Activated B cell treated with CpG ODN at 0.5 μM for 24 hours (primary cell): ENCODE measurements around the gene LCNL1. TPM values are rescaled to one million over a fixed set of nuclear protein-coding genes. Genes with fewer than 3 reads are reported as not detected.
A peak's percentile ranks its signal among the peaks of the same experiment; 100 is the strongest.

Experiments used
- ATAC-seq: fragments of 200-7000 bp; cut with Tn5 transposase; one replicate; pipeline ENCODE4 v1.10.0; 2021; ENCODE audit warnings: low read depth, mild to moderate bottlenecking, moderate library complexity
- CTCF ChIA-PET: fragments of 350-600 bp; sonication (Branson Sonifier 250); formaldehyde crosslinking; loops from one replicate; lab custom pipeline; 2021; ENCODE audit warnings: antibody characterized with exemption; lab: Charles Lee
- POLR2A ChIA-PET: fragments of 350-600 bp; sonication (Branson Sonifier 250); formaldehyde crosslinking; loops from one replicate; lab custom pipeline; 2021; ENCODE audit warnings: antibody characterized with exemption; lab: Charles Lee
- DNase-seq: peaks from one replicate; pipeline ENCODE4 v3.0.0; 2022
- H3K27ac Mint-ChIP-seq: one replicate; pipeline ENCODE4 v1.8.0; 2020; ENCODE audit warnings: mixed read lengths
- H3K27me3 Mint-ChIP-seq: one replicate; pipeline ENCODE4 v1.8.0; 2021; ENCODE audit warnings: mixed read lengths
- H3K36me3 Mint-ChIP-seq: one replicate; pipeline ENCODE4 v1.8.0; 2021; ENCODE audit warnings: low read depth, mixed read lengths
- H3K4me1 Mint-ChIP-seq: one replicate; pipeline ENCODE4 v1.8.0; 2021; ENCODE audit warnings: mixed read lengths
- H3K4me3 Mint-ChIP-seq: one replicate; pipeline ENCODE4 v1.8.0; 2020; ENCODE audit warnings: mild to moderate bottlenecking, mixed read lengths
- H3K9me3 Mint-ChIP-seq: one replicate; pipeline ENCODE4 v1.8.0; 2020; ENCODE audit warnings: mixed read lengths
- intact Hi-C: fragments of 100-400 bp; cut with micrococcal nuclease; formaldehyde crosslinking; loops from one replicate; pipeline ENCODE4 v1.15.1; 2024
- total RNA-seq: library from RNA; stranded (reverse); gene quantifications from 2 replicates; pipeline ENCODE4 v1.2.3, GENCODE V29; 2022
- TF ChIP-seq, protein P1 (sequence below): fragments of 200-600 bp; IDR thresholded peaks from one replicate; pipeline ENCODE4 v1.8.0; 2022; ENCODE audit warnings: antibody characterized with exemption, mild to moderate bottlenecking

The LCNL1 gene
- total RNA-seq, 1 donor from 2014 or later = not detected

DNA sequence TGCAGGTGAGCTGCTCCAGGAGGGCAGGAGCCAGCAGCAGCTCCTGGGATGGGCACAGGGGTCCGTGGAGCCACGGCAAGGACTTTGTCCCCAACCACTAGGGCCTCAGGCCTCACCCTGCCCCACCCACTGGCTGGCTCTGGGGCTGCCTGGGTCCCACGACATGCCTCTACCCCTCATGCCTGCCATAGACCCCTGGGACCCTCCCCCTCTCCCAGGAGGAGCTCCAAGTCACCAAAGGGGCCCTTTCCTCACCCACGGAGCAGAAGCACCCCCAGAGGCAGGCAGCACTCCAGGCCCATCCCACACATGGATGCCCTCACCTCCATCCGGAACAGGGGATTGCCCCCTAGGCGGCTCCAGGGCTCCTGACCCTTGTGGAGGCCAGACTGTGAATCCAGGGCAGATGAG lies 38.8 kb downstream of the LCNL1 start:
- Mint-ChIP-seq H3K36me3 (peaks cover 4% of the 10 kb centered on the region), H3K4me1 (peaks cover 11% of the 10 kb centered on the region), H3K27ac (no peak overlapping the region), H3K27me3 (no peaks in the 10 kb centered on the region), H3K4me3 (no peak overlapping the region), H3K9me3 (no peaks in the 10 kb centered on the region)
- intact Hi-C loops = no loop called here
- DNase-seq = no peak
- no peak for ATAC-seq
- POLR2A ChIA-PET = no interaction called here
- CTCF ChIA-PET = interaction anchor here (1.0 to 1.7 kb wide), 2 partner anchors 8 to 14 kb away, joined by 3 to 4 read pairs; no protein-coding TSS in a partner anchor
- TF ChIP-seq, protein P1, sequence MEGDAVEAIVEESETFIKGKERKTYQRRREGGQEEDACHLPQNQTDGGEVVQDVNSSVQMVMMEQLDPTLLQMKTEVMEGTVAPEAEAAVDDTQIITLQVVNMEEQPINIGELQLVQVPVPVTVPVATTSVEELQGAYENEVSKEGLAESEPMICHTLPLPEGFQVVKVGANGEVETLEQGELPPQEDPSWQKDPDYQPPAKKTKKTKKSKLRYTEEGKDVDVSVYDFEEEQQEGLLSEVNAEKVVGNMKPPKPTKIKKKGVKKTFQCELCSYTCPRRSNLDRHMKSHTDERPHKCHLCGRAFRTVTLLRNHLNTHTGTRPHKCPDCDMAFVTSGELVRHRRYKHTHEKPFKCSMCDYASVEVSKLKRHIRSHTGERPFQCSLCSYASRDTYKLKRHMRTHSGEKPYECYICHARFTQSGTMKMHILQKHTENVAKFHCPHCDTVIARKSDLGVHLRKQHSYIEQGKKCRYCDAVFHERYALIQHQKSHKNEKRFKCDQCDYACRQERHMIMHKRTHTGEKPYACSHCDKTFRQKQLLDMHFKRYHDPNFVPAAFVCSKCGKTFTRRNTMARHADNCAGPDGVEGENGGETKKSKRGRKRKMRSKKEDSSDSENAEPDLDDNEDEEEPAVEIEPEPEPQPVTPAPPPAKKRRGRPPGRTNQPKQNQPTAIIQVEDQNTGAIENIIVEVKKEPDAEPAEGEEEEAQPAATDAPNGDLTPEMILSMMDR = no peak

DNA sequence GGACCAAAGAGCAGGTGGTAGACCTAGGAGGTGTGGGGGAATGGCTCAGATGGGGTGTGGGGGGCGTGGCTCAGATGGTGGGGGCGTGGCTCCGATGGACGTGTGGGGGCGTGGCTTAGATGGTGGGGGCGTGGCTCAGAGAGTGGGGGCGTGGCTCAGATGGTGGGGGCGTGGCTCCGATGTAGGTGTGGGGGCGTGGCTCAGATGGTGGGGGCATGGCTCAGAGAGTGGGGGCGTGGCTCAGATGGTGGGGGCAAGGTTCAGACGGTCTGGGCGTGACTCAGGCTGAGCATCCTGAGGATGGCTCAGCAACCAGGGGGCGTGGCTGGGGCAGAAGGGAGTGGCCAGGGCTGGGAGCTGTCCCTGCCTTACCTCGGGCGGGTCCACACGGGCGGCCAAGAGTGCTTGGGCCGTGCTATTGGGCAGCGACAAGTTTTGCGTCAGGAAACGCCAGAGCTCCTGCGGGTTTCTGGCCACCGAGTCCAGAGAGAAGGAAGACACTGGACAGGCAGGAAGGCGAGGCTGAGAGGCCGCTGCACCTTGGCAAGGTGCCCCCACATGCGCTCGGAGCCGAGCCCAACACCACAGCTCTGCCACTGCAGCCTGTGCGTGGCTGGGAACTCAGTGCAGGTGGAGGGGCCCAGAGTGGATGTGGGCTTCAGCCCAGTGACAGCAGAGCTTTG lies 39.3 kb downstream of the LCNL1 start:
- H3K36me3 Mint-ChIP-seq = peaks cover 2% of the 10 kb centered on the region
- TF ChIP-seq, protein P1 = no peak
- no peak overlapping the region for H3K27ac Mint-ChIP-seq
- no peak overlapping the region for H3K4me3 Mint-ChIP-seq
- ChIA-PET POLR2A (no interaction called here), CTCF (no interaction called here)
- DNase-seq = no peak
- H3K4me1 Mint-ChIP-seq = peaks cover 15% of the 10 kb centered on the region
- intact Hi-C loops = no loop called here
- H3K9me3 Mint-ChIP-seq = no peaks in the 10 kb centered on the region
- H3K27me3 Mint-ChIP-seq = no peaks in the 10 kb centered on the region
- ATAC-seq = peak; percentile 71

DNA sequence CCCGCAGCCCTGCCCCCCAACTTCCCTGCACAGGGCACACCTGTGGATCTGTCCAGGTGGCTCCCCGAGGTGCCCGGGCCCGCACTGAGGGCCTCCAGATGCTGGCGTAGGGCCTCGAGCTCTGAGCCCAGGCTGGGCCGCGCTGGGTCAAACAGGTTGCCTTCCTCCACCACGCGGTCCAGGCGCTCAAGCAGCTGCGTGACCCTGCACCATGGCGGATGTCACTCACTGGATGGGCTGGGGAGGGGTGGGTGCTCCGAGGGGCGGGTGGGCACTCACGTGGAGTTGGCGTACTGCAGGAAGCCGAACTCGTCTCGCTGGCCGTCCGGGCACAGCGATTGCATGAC lies 39.8 kb downstream of the LCNL1 start:
- Mint-ChIP-seq H3K9me3 (no peaks in the 10 kb centered on the region), H3K4me1 (peaks cover 18% of the 10 kb centered on the region), H3K36me3 (peaks cover 2% of the 10 kb centered on the region), H3K27ac (no peak overlapping the region), H3K4me3 (no peak overlapping the region), H3K27me3 (no peaks in the 10 kb centered on the region)
- intact Hi-C loops = no loop called here
- ChIA-PET CTCF (no interaction called here), POLR2A (no interaction called here)
- TF ChIP-seq, protein P1 = no peak
- DNase-seq = no peak
- no peak for ATAC-seq

DNA sequence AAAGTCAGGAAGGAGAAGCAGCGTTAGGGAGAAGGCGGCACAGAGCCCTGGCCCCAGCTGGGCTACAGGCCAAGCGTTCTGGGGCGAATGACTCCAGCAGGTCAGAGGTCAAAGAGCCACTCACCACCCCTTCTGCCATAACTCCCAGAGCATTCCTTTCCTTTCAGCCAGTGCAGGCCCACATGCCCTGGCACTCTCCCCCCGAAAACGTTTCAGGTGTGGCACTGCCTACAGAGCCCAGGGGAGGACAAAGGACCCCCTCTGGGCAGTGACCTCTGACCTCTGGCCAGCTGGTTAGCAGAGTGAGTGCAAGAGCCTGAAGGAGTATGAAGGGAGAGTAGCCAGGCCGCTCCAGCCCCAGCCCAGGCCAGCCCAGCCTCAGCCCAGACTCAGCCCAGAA lies 40.4 kb downstream of the LCNL1 start:
- Mint-ChIP-seq H3K27me3 (no peaks in the 10 kb centered on the region), H3K4me3 (no peak overlapping the region), H3K27ac (no peak overlapping the region), H3K36me3 (peaks cover 2% of the 10 kb centered on the region), H3K4me1 (peaks cover 18% of the 10 kb centered on the region), H3K9me3 (no peaks in the 10 kb centered on the region)
- POLR2A ChIA-PET = no interaction called here
- TF ChIP-seq, protein P1 = no peak
- CTCF ChIA-PET = no interaction called here
- intact Hi-C loops = no loop called here
- DNase-seq (no peak), ATAC-seq (no peak)

- H3K27ac Mint-ChIP-seq = no peak overlapping the region
- intact Hi-C loops = no loop called here
These were observed 40.8 kb downstream of the LCNL1 start for GRCh38 chr9:137023583-137023991.

More at GRCh38 chr9:137023583-137023991, 40.8 kb downstream of the LCNL1 start:
- POLR2A ChIA-PET = no interaction called here
- TF ChIP-seq, protein P1 = no peak
- no peak for ATAC-seq
- no peak overlapping the region for H3K4me3 Mint-ChIP-seq
- CTCF ChIA-PET = no interaction called here
- DNase-seq = no peak
- no peaks in the 10 kb centered on the region for H3K9me3 Mint-ChIP-seq
- H3K27me3 Mint-ChIP-seq = no peaks in the 10 kb centered on the region
- peaks cover 18% of the 10 kb centered on the region for H3K4me1 Mint-ChIP-seq
- H3K36me3 Mint-ChIP-seq = peaks cover 2% of the 10 kb centered on the region
